K562 (cell line): ENCODE results near the gene ERVH48-1. TPM values are rescaled to one million over a fixed set of nuclear protein-coding genes. Genes with fewer than 3 reads are reported as not detected.

Experiments used
- ATAC-seq: fragments of 200-7000 bp; cut with Tn5 transposase; 3 replicates; pipeline ENCODE4 v1.9.1; 2020; ENCODE audit warnings: moderate library complexity
- BruUV-seq: library from RNA; stranded (reverse); fragments of 400-500 nt; replicated peaks from 2 replicates; lab custom pipeline; 2021; lab: Mats Ljungman, UMichigan
- CTCF ChIA-PET: fragments of 300-600 bp; formaldehyde crosslinking; extraction: SDS; loops from one replicate; lab custom pipeline; 2021; ENCODE audit warnings: low intra/inter-chr PET ratio; lab: Yijun Ruan, JAX
- POLR2A ChIA-PET: fragments of 300-600, 350-650 bp; sonication (Branson Sonifier 250); formaldehyde crosslinking; extraction: SDS; loops from one replicate; lab custom pipeline; 2021; ENCODE audit warnings: antibody characterized with exemption, inconsistent platforms; lab: Yijun Ruan, JAX
- DNase-seq, 4 experiments: peaks; one replicate each; pipeline versions ENCODE4 v3.0.0 to v3.0.0-alpha.2; 2011 to 2018; ENCODE audit warnings: low spot score in 3 of 4, mixed read lengths in 3 of 4; ENCODE audit errors: extremely low read depth in 1 of 4
- FAIRE-seq: peaks from 2 replicates; lab custom pipeline; 2011; peaks lifted over from hg19 to GRCh38; lab: Jason Lieb, UNC
- H2AFZ ChIP-seq: 2 replicates; pipeline ENCODE4 v1.6.0; 2011; ENCODE audit warnings: low read depth, low read length, control low read depth, inconsistent platforms
- H3K27ac ChIP-seq: fragments of 200-600 bp; 3 replicates; pipeline ENCODE4 v1.8.0; 2011; ENCODE audit warnings: low read depth, mild to moderate bottlenecking, control low read depth, inconsistent platforms, low read length, moderate library complexity, mixed read lengths; ENCODE audit errors: extremely low read depth
- H3K27me3 ChIP-seq, 2 experiments: fragments of 300-600 bp in 1 of 2; 2 replicates in 1 of 2; 3 replicates in 1 of 2; pipeline versions ENCODE4 v1.6.0 to v1.8.0; 2011; ENCODE audit warnings: inconsistent platforms in 2 of 2, low read length in 2 of 2, mild to moderate bottlenecking in 1 of 2, mixed read lengths in 1 of 2, moderate library complexity in 1 of 2; ENCODE audit not compliant: control insufficient read depth in 2 of 2, insufficient read depth in 2 of 2
- H3K36me3 ChIP-seq: fragments of 300-600 bp; 3 replicates; pipeline ENCODE4 v1.8.0; 2011; ENCODE audit warnings: mild to moderate bottlenecking, low read length, inconsistent platforms; ENCODE audit not compliant: control insufficient read depth, insufficient read depth
- H3K4me1 ChIP-seq, 2 experiments: fragments of 200-600 bp in 1 of 2; replicated peaks in 1 of 2; 2 replicates in 1 of 2; 3 replicates in 1 of 2; pipeline versions ENCODE4 v1.5.1 to v1.8.0; 2011; ENCODE audit warnings: inconsistent platforms in 2 of 2, low read length in 2 of 2, mild to moderate bottlenecking in 1 of 2, mixed read lengths in 1 of 2, moderate library complexity in 1 of 2; ENCODE audit not compliant: control insufficient read depth in 2 of 2, insufficient read depth in 2 of 2
- H3K4me2 ChIP-seq: 2 replicates; pipeline ENCODE4 v1.6.1; 2011; ENCODE audit warnings: low read length, control low read depth, inconsistent platforms, mixed read lengths; ENCODE audit not compliant: insufficient read depth
- H3K4me3 ChIP-seq: fragments of 200-600 bp; sonication (generic), shearing (Covaris generic); 2 replicates; pipeline ENCODE4 v1.5.1; 2016; ENCODE audit warnings: control low read depth, inconsistent platforms
- H3K79me2 ChIP-seq: fragments of 200-600 bp; 3 replicates; pipeline ENCODE4 v1.8.0; 2011; ENCODE audit warnings: low read length, inconsistent platforms; ENCODE audit not compliant: control insufficient read depth, insufficient read depth
- H3K9ac ChIP-seq, 2 experiments: 2 replicates each; pipeline versions ENCODE4 v1.6.0 to v1.6.1; 2011; ENCODE audit warnings: low read depth in 2 of 2, low read length in 2 of 2, control low read depth in 1 of 2, inconsistent platforms in 1 of 2, mild to moderate bottlenecking in 1 of 2, mixed read lengths in 1 of 2; ENCODE audit not compliant: insufficient read depth in 1 of 2
- H3K9me1 ChIP-seq: one replicate; pipeline ENCODE4 v1.6.0; 2011; ENCODE audit warnings: inconsistent platforms, mild to moderate bottlenecking, low read length, moderate library complexity; ENCODE audit not compliant: control insufficient read depth, insufficient read depth
- H3K9me3 ChIP-seq: replicated peaks from 2 replicates; pipeline ENCODE4 v1.5.1; 2011; ENCODE audit warnings: low read depth, low read length, inconsistent platforms; ENCODE audit not compliant: control insufficient read depth, insufficient read depth
- H4K20me1 ChIP-seq: replicated peaks from 2 replicates; pipeline ENCODE4 v1.6.1; 2011; ENCODE audit warnings: low read length, inconsistent platforms, mixed read lengths; ENCODE audit not compliant: control insufficient read depth, insufficient read depth
- ASH1L ChIP-seq: fragments of 450-650 bp; IDR thresholded peaks from 2 replicates; pipeline ENCODE4 v1.6.1; 2018; ENCODE audit warnings: borderline replicate concordance, mild to moderate bottlenecking, low read depth; ENCODE audit not compliant: partially characterized antibody
- BCLAF1 ChIP-seq, 2 experiments: fragments of 450-650 bp in 1 of 2; IDR thresholded peaks; 2 replicates each; pipeline ENCODE4 v1.6.1; 2011 to 2017; ENCODE audit warnings: low read depth in 2 of 2, antibody characterized with exemption in 1 of 2, borderline replicate concordance in 1 of 2, low read length in 1 of 2, mild to moderate bottlenecking in 1 of 2, mixed read lengths in 1 of 2; ENCODE audit not compliant: control insufficient read depth in 1 of 2
- CEBPB ChIP-seq: fragments of 450-650 bp; IDR thresholded peaks from 2 replicates; pipeline ENCODE4 v1.6.1; 2016; ENCODE audit warnings: missing genetic modification characterization, missing compliant biosample characterization
- CEBPG ChIP-seq, 3 experiments: fragments of 200-800 bp in 1 of 3; sonication (Bioruptor generic) in 1 of 3; sonication (generic) in 1 of 3; formaldehyde crosslinking in 1 of 3; IDR thresholded peaks in 2 of 3; conservative IDR thresholded peaks in 1 of 3; 2 replicates each; pipeline versions ENCODE4 v1.6.1 to v1.8.0; 2016 to 2022; ENCODE audit warnings: missing compliant biosample characterization in 2 of 3, missing genetic modification characterization in 2 of 3, mild to moderate bottlenecking in 1 of 3, missing genetic modification reagents in 1 of 3
- FOXA3 ChIP-seq, 2 experiments: fragments of 450-650 bp in 1 of 2; sonication (generic) in 1 of 2; formaldehyde crosslinking; IDR thresholded peaks in 1 of 2; conservative IDR thresholded peaks in 1 of 2; 2 replicates each; pipeline versions ENCODE4 v1.4.0 to v1.8.0; 2020 to 2022; ENCODE audit warnings: mild to moderate bottlenecking in 2 of 2, missing genetic modification reagents in 1 of 2
- HOXB6 ChIP-seq: fragments of 250-450 bp; sonication (Bioruptor Pico); IDR thresholded peaks from 2 replicates; pipeline ENCODE4 v1.5.1; 2022; ENCODE audit warnings: mild to moderate bottlenecking, borderline replicate concordance
- KAT8 ChIP-seq: fragments of 450-650 bp; IDR thresholded peaks from 2 replicates; pipeline ENCODE4 v1.6.1; 2016; ENCODE audit warnings: low read depth, mild to moderate bottlenecking
- MLLT1 ChIP-seq, 2 experiments: fragments of 450-650 bp; IDR thresholded peaks; 2 replicates each; pipeline ENCODE4 v1.6.1; 2016
- THRB ChIP-seq: fragments of 450-650 bp; formaldehyde crosslinking; conservative IDR thresholded peaks from 2 replicates; pipeline ENCODE4 v1.4.0; 2022; ENCODE audit warnings: mild to moderate bottlenecking, missing genetic modification characterization
- ZNF696 ChIP-seq: fragments of 250-450 bp; sonication (Bioruptor Pico); conservative IDR thresholded peaks from 2 replicates; pipeline ENCODE4 v1.4.0; 2020; ENCODE audit warnings: mild to moderate bottlenecking, moderate library complexity
- WGBS: fragments of 100-300 bp; shearing (Covaris generic); methylation state at CpG from one replicate; pipeline ENCODE4 v1.1.6; 2016; ENCODE audit warnings: low coverage, mixed read lengths; ENCODE audit not compliant: insufficient coverage; ENCODE audit errors: missing lambda C conversion rate; 5-methylcytosine and 5-hydroxymethylcytosine counted together
- in situ Hi-C: fragments of 300-500 bp; cut with MboI; formaldehyde crosslinking; loops from 4 replicates; pipeline ENCODE4 v1.15.0; 2018; ENCODE audit warnings: inconsistent platforms, mixed read lengths
- intact Hi-C: fragments of 100-400 bp; cut with micrococcal nuclease; formaldehyde crosslinking; loops from 2 replicates; pipeline ENCODE4 v1.14.2; 2022
- polyA plus RNA-seq, 8 experiments: library from polyadenylated mRNA; depleted of rRNA in 4 of 8; stranded (reverse) in 5 of 8; unstranded in 3 of 8; fragments of >200 nt; fragmentation: Nextera tagmentation in 2 of 8; fragmentation: Illumina TruSeq in 1 of 8; extraction: Ambion mirVana in 2 of 8; extraction: Trizol in 1 of 8; gene quantifications; 2 replicates each; pipeline versions ENCODE4 v1.2.1 to v1.2.3, GENCODE V29; 2011 to 2014; ENCODE audit warnings: inconsistent platforms in 1 of 8, missing spikeins in 1 of 8
- total RNA-seq, 7 experiments: library from RNA; depleted of rRNA in 6 of 7; stranded (reverse); fragments of >200 nt in 6 of 7; fragmentation: Illumina TruSeq in 2 of 7; extraction: Trizol in 2 of 7; gene quantifications; 2 replicates each; pipeline versions ENCODE4 v1.2.1 to v1.2.3, GENCODE V29; 2011 to 2021; ENCODE audit warnings: low replicate concordance in 1 of 7

The ERVH48-1 gene
- total and polyA plus RNA-seq, 9 of the 15 experiments (the other 6 are each of a cell fraction or from before 2014, with no cell fraction given) = 0.08 to 0.49 (median 0.16) TPM; not detected in 3

GRCh38 chr21:42887326-42887725, 38.1 kb downstream of the ERVH48-1 start:
- no peak for FAIRE-seq
- no peak overlapping the region for H2AFZ ChIP-seq
- no peaks in the 10 kb centered on the region for H3K9me3 ChIP-seq
- intact Hi-C loops = no loop called here
- H3K27ac ChIP-seq = no peak overlapping the region
- H3K9ac ChIP-seq = no peak overlapping the region
- TF ChIP-seq CEBPB (tag) (peak; percentile 17; the same call in 1 of the 2 replicates), KAT8 (no peak), CEBPG (CRISPR knock-in tag; IDR thresholded peaks at IDR 0.05) (no peak), CEBPG (tag; conservative IDR thresholded peaks at IDR 0.05 in 1 of 2, IDR thresholded peaks at IDR 0.05 in 1 of 2) (0 out of 4 replicates have a peak, but pooled peaks of 1 of the 2 experiments have one; percentile 24), ZNF696 (CRISPR knock-in tag) (no peak), MLLT1 (IDR thresholded peaks at IDR 0.05) (no peak), HOXB6 (no peak), FOXA3 (CRISPR knock-in tag; conservative IDR thresholded peaks at IDR 0.05 in 1 of 2, IDR thresholded peaks at IDR 0.05 in 1 of 2) (no peak), THRB (CRISPR knock-in tag) (no peak), ASH1L (no peak), BCLAF1 (IDR thresholded peaks at IDR 0.05; ENCODE audit: borderline replicate concordance in 1 of 2, control insufficient read depth in 1 of 2, low read depth in 2 of 2, low read length in 1 of 2) (no peak)
- H3K27me3 ChIP-seq = no peaks in the 10 kb centered on the region
- peaks cover under 1 to 8% of the 10 kb centered on the region in 2 experiments; a peak in 3 of 5 replicates for H3K4me1 ChIP-seq
- no peak overlapping the region for H3K4me2 ChIP-seq
- H3K36me3 ChIP-seq = no peaks in the 10 kb centered on the region
- H3K4me3 ChIP-seq = no peak overlapping the region
- WGBS = 75% methylated on average over 5 of the region's 5 CpGs
- BruUV-seq = no TSS peak
- no peak for DNase-seq
- no peaks in the 10 kb centered on the region for H4K20me1 ChIP-seq
- no peaks in the 10 kb centered on the region for H3K9me1 ChIP-seq
- H3K79me2 ChIP-seq = no peaks in the 10 kb centered on the region
- POLR2A ChIA-PET = interaction anchor here (1.4 kb wide), 1 partner anchor 9 kb away, joined by 6 read pairs; no protein-coding TSS in a partner anchor
- CTCF ChIA-PET = no interaction called here
- ATAC-seq = no peak
- in situ Hi-C loops = no loop called here
